GM10248 (cell line): ENCODE measurements around the gene DHRS2.
A peak's percentile ranks its signal among the peaks of the same experiment; 100 is the strongest.
"Not testable (repeated sequence)": the region's sequence is repeated elsewhere in the genome, so short reads cannot be mapped to it uniquely, and the experiment has no call there.

Experiments
- CTCF ChIA-PET: fragments of 300-600 bp; sonication (Branson Sonifier 250); formaldehyde crosslinking; extraction: SDS; loops from one replicate; lab custom pipeline; 2021; ENCODE audit warnings: antibody characterized with exemption; lab: Yijun Ruan, JAX
- POLR2A ChIA-PET: fragments of 350-650 bp; sonication (Branson Sonifier 250); formaldehyde crosslinking; extraction: SDS; loops from one replicate; lab custom pipeline; 2020; ENCODE audit warnings: antibody characterized with exemption; lab: Yijun Ruan, JAX
- DNase-seq: peaks from one replicate; pipeline ENCODE4 v3.0.0; 2012; ENCODE audit errors: extremely low spot score
- CTCF ChIP-seq: IDR thresholded peaks from 2 replicates; pipeline ENCODE4 v1.5.1; 2012; ENCODE audit warnings: mild to moderate bottlenecking, low read depth; ENCODE audit errors: extremely low read depth, missing control alignments, control extremely low read depth

The DHRS2 gene

GRCh38 chr14:23604675-23605170 is 31.4 kb upstream of the DHRS2 start:
- no peak for TF ChIP-seq CTCF
- no peak for DNase-seq
- CTCF ChIA-PET, result interaction anchor here (1.3 to 11.1 kb wide), 5 partner anchors 12 to 306 kb away, joined by 3 to 95 read pairs (median 10); no protein-coding TSS in a partner anchor
- POLR2A ChIA-PET, result no interaction called here

- POLR2A ChIA-PET, result interaction anchor here (0.6 to 1.0 kb wide), 2 partner anchors 17 to 590 kb away, joined by 3 read pairs; no protein-coding TSS in a partner anchor
- DNase-seq, result peak; percentile 76
- CTCF ChIA-PET, result interaction anchor here (0.9 to 11.1 kb wide), 10 partner anchors 13 to 341 kb away, joined by 3 to 95 read pairs (median 4); no protein-coding TSS in a partner anchor
- no peak for TF ChIP-seq CTCF
Measured at GRCh38 chr14:23605931-23606585, 30.1 kb upstream of the DHRS2 start.

GRCh38 chr14:23608454-23608853 is 27.7 kb upstream of the DHRS2 start:
- TF ChIP-seq CTCF, result no peak
- no peak for DNase-seq
- ChIA-PET POLR2A (no interaction called here), CTCF (interaction anchor here (1.3 to 11.1 kb wide), 4 partner anchors 19 to 302 kb away, joined by 3 to 95 read pairs (median 26); no protein-coding TSS in a partner anchor)

GRCh38 chr14:23609001-23609400 is 27.2 kb upstream of the DHRS2 start:
- CTCF ChIA-PET, result interaction anchor here (1.3 to 11.1 kb wide), 3 partner anchors 20 to 31 kb away, joined by 3 to 95 read pairs (median 47); no protein-coding TSS in a partner anchor
- no peak for DNase-seq
- no peak for TF ChIP-seq CTCF
- POLR2A ChIA-PET, result no interaction called here

GRCh38 chr14:23609411-23610089 is 26.6 kb upstream of the DHRS2 start:
- POLR2A ChIA-PET, result not testable (repeated sequence)
- CTCF ChIA-PET, result interaction anchor here (1.3 to 11.1 kb wide), 3 partner anchors 15 to 23 kb away, joined by 3 to 119 read pairs (median 95); no protein-coding TSS in a partner anchor

GRCh38 chr14:23610090-23610814 is 25.9 kb upstream of the DHRS2 start:
- CTCF ChIA-PET, result interaction anchor here (0.9 to 11.1 kb wide), 8 partner anchors 9 to 320 kb away, joined by 3 to 119 read pairs (median 5); no protein-coding TSS in a partner anchor
- no peak for DNase-seq
- POLR2A ChIA-PET, result no interaction called here
- no peak for TF ChIP-seq CTCF

More at GRCh38 chr14:23609411-23610089, 26.6 kb upstream of the DHRS2 start:
- DNase-seq, result not testable (repeated sequence)
